ACC112 (cell line): Measurements from ENCODE around the gene SLC12A7.

Source experiments
- H2AFZ ChIP-seq: fragments of 200-600 bp; sonication (generic); one replicate; pipeline ENCODE4 v1.6.0; 2017; ENCODE audit warnings: antibody characterized with exemption, low read length; ENCODE audit not compliant: unreplicated experiment
- H3K27ac ChIP-seq: fragments of 200-600 bp; sonication (generic); 2 replicates; pipeline ENCODE4 v1.5.1; 2014; ENCODE audit warnings: low read depth, mild to moderate bottlenecking, antibody characterized with exemption, low read length, moderate library complexity
- H3K27me3 ChIP-seq: fragments of 200-600 bp; sonication (generic); 2 replicates; pipeline ENCODE4 v1.6.1; 2014; ENCODE audit warnings: mild to moderate bottlenecking, antibody characterized with exemption, low read length, moderate library complexity, mixed read lengths; ENCODE audit not compliant: insufficient read depth
- H3K36me3 ChIP-seq: fragments of 200-600 bp; sonication (generic); 2 replicates; pipeline ENCODE4 v1.6.1; 2016; ENCODE audit warnings: mild to moderate bottlenecking, antibody characterized with exemption, low read length, moderate library complexity, mixed read lengths; ENCODE audit not compliant: insufficient read depth
- H3K4me1 ChIP-seq: fragments of 200-600 bp; sonication (generic); one replicate; pipeline ENCODE4 v1.6.1; 2016; ENCODE audit warnings: low read length, mixed read lengths; ENCODE audit not compliant: insufficient read depth, unreplicated experiment, control insufficient read depth
- H3K4me3 ChIP-seq: fragments of 200-600 bp; sonication (generic); 2 replicates; pipeline ENCODE4 v1.5.1; 2014; ENCODE audit warnings: mild to moderate bottlenecking, low read depth, low read length
- H3K79me2 ChIP-seq: fragments of 200-600 bp; sonication (generic); one replicate; pipeline ENCODE4 v1.6.0; 2016; ENCODE audit warnings: low read length; ENCODE audit not compliant: control insufficient read depth, unreplicated experiment, insufficient read depth

SLC12A7 gene

DNA sequence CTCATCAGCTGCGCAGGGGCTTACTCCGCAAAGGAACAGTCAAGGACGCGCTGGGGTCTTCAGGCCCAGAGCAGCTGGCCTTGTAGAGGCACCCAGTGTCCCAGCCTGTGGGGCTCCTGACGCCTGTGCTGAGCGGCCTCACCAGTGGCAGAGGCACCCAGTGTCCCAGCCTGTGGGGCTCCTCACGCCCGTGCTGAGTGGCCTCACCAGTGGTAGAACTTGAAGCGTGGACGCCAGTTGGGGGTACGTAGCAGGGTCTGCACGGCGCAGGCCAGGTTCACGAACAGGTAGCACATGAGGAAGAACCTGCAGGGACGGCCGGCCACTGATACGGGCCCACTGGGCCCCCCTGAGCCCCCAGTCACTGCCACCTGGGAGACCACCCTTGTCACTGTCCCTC lies 35.9 kb downstream of the SLC12A7 start:
- Histone ChIP-seq H3K79me2 (no peaks in the 10 kb centered on the region), H3K36me3 (no peaks in the 10 kb centered on the region), H3K4me3 (no peak overlapping the region), H2AFZ (no peak overlapping the region), H3K27ac (no peak overlapping the region), H3K4me1 (no peaks in the 10 kb centered on the region), H3K27me3 (no peaks in the 10 kb centered on the region)

DNA sequence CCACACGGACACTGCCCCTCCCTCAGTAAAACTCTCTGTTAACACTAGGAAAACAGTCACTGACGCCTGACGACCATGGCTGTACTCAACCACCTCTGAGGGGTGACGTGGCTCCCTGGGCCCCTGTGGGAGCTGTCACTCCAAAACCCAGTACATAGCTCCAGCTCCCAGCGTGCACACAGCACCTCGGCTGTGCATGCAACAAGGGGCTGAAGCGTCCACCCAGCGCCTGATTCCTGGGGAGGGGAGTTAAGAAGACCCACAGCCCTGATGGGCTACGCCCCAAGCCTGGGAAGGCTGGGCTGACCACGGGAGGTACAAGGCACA lies 36.3 kb downstream of the SLC12A7 start:
- Histone ChIP-seq H3K36me3 (no peaks in the 10 kb centered on the region), H3K27ac (no peak overlapping the region), H2AFZ (no peak overlapping the region), H3K27me3 (no peaks in the 10 kb centered on the region), H3K4me3 (no peak overlapping the region), H3K4me1 (no peaks in the 10 kb centered on the region), H3K79me2 (no peaks in the 10 kb centered on the region)

DNA sequence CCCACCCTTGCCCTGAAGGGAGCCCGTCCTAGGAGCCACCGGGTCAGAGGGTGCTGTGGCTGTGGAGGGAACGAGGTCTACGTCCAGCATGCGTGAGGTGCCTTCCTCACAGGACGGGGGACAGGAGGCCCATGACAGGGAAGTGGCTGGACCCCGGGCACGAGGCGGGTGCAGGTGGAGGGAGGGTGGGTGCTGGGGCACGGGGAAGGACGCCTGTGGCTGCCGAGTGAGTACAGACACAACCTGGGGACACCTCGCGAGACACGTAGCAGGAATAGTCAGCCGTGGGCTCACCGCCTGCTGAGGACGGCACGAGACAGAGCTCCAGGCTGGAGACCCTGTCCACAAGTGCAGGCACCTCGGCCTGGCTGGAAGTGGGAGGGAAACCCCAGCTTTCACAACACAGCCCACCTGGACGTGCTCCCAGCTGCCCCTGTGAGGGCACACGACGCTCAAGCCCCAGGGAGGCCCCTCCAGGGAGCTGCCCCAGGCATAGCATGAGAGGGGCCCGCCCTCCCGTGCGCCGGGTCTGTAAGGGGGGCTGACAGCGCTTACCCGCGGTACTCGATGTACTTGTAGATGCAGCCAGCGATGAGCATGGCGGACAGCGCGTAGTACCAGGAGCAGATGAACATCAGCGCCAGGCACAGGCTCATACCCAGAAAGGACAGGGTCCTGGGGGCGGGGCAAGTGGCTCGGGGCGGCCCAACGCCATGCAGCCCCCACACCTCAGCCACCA lies 36.9 kb downstream of the SLC12A7 start:
- H3K4me3 ChIP-seq, result no peak overlapping the region
- H3K79me2 ChIP-seq, result no peaks in the 10 kb centered on the region
- H2AFZ ChIP-seq, result no peak overlapping the region
- H3K36me3 ChIP-seq, result no peaks in the 10 kb centered on the region
- H3K27ac ChIP-seq, result no peak overlapping the region
- no peaks in the 10 kb centered on the region for H3K4me1 ChIP-seq
- no peaks in the 10 kb centered on the region for H3K27me3 ChIP-seq

DNA sequence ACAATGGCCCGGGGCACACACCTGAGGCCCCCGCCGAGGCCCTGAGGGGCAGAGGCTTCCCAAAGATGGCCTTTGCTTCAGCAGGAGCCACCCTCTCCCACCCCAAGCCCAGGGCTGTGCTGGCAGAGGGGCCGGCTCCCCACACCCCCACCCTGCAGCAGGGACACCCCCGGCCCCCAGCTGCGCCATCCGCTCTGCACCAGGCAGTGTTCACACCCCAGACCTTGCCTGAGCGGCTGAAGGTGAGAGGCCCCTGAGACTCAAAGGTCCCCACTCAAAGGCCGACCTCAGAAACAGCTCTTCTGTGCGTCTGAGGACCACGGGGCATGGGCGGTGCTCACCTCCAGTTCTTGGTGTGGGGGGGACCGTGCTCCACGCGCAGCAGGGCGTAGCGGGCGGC lies 37.6 kb downstream of the SLC12A7 start:
- Histone ChIP-seq H2AFZ (no peak overlapping the region), H3K27ac (no peak overlapping the region), H3K27me3 (no peaks in the 10 kb centered on the region), H3K4me3 (no peak overlapping the region), H3K79me2 (no peaks in the 10 kb centered on the region), H3K4me1 (no peaks in the 10 kb centered on the region), H3K36me3 (no peaks in the 10 kb centered on the region)

DNA sequence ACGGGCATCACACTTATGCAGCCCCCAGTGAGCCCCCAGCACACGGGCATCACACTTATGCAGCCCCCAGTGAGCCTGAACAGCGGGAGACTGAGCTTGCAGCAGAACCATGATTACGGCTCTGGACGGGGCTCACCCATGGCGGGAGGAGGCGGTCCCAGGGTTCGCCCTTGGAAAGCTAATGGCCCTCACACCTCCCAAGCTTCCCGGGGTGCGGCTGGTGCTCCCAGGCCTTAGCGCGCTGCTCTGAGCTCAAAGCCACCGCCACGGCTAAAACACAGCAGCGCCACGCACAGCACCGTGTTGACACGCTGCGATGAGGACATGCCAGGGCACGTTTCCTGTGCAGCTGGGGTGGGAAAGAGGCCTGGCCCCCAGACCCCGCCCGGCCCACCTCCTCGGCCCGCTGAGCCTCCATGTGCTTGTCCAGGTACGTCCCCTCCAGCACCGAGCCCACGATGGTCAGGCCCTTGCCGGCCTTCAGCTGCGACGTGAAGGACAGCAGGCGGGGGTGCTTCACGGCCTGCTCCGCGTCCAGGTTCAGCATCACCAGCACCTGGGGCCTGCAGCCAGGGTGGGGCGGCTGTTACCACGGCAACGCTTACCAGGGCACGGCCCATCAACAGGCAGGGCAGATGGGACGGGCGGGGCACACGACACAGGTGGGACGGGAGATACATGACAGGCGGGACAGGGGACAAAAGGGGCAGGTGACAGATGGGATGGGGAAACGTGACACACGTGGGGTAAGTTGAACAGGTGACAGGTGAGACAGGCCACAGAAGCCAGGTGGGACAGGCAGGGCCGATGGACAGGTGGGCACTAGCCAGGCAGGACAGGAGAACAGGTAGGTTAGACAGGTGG lies 38.4 kb downstream of the SLC12A7 start:
- no peaks in the 10 kb centered on the region for H3K79me2 ChIP-seq
- no peaks in the 10 kb centered on the region for H3K36me3 ChIP-seq
- no peaks in the 10 kb centered on the region for H3K27me3 ChIP-seq
- H2AFZ ChIP-seq, result no peak overlapping the region
- H3K4me1 ChIP-seq, result no peaks in the 10 kb centered on the region
- H3K4me3 ChIP-seq, result no peak overlapping the region
- H3K27ac ChIP-seq, result no peak overlapping the region

DNA sequence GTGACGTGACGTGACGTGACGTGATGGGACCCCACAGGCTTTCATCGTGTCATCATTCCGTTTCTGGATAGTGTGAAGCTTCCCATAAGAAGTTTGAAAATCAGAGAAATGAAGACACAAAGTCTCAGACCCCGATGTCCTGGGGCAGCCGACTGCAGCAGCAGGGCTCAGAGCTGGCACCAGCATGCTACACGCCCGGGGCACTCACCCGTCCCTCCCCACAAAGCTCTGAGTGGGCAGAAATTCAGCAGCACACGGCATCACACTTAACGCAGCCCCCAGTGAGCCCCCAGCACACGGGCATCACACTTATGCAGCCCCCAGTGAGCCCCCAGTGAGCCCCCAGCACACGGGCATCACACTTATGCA lies 42.2 kb downstream of the SLC12A7 start:
- Histone ChIP-seq H3K4me1 (no peaks in the 10 kb centered on the region), H3K36me3 (no peaks in the 10 kb centered on the region), H3K27ac (no peak overlapping the region), H3K4me3 (no peak overlapping the region), H3K79me2 (no peaks in the 10 kb centered on the region), H2AFZ (no peak overlapping the region), H3K27me3 (no peaks in the 10 kb centered on the region)

DNA sequence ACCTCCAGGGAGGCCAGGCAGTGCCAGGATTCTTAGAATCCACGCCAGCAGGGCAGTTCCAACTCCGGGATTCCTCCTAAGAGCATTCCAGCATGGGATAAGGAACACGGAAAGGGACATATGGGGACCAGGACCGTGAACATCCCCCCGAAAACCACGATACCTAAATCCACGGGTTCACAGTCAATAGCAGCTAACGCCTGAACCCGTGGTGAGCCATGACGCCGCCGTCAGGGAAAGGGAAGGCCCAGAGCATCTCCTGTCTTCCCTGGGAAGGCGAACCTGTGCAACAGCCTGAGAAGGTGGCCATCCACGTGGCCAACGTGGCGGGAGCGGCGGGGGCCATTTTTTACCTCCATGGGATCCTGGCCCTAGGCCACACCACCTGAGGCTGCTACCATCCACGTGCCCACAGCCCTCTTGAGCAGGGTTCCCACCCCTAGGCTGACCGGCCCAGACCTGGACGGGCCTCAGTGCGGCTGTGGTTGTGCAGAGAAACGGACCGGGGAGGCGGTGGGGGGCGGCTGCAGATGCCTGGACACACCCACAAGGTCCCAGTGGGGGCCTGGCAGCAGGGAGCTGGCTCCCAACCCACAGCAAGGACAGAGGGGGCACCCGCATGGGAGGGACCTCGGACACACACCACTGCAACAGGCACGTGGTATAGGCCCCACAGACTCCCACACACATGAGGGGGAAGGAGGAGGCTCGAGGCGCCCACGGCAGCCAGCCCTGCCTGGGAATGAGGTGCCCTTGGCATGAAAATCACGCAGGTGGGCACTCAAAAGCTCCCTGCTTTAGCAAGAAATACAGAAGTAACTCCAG lies 42.8 kb downstream of the SLC12A7 start:
- Histone ChIP-seq H3K27me3 (no peaks in the 10 kb centered on the region), H3K27ac (no peak overlapping the region), H3K4me1 (no peaks in the 10 kb centered on the region), H3K36me3 (no peaks in the 10 kb centered on the region), H2AFZ (no peak overlapping the region), H3K79me2 (no peaks in the 10 kb centered on the region), H3K4me3 (no peak overlapping the region)

DNA sequence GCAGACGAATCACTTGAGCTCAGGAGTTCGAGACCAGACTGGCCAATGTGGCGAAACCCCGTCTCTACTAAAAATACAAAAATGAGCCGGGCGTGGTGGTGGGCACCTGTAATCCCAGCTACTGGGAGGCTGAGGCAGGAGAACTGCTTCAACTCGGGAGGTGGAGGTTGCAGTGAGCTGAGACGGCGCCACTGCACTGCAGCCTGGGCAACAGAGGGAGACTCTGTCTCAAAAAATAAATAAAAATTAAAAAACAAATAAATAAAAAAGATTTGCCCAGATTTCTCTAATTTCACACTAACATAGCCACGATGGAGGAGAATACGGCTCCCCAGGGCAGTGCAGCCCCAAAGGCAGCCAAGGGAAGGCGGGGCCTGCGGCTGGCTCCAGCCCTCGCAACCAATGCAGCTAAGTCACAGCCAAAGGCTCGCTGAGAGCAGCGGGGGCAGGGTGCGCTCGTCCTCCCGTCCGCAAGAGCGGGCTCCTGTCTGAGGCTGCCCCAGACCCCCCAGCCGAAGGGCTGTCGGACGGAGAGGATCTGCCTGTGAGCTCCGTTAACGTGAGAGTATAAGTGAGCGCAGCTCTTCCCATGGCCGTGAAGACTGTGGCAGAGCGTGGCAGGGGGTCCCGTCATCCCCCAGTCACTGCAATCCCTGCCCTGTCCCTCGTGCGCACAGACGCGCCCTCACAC lies 43.5 kb downstream of the SLC12A7 start:
- no peak overlapping the region for H3K27ac ChIP-seq
- no peaks in the 10 kb centered on the region for H3K36me3 ChIP-seq
- no peak overlapping the region for H2AFZ ChIP-seq
- H3K79me2 ChIP-seq, result no peaks in the 10 kb centered on the region
- no peaks in the 10 kb centered on the region for H3K27me3 ChIP-seq
- H3K4me1 ChIP-seq, result no peaks in the 10 kb centered on the region
- H3K4me3 ChIP-seq, result no peak overlapping the region

DNA sequence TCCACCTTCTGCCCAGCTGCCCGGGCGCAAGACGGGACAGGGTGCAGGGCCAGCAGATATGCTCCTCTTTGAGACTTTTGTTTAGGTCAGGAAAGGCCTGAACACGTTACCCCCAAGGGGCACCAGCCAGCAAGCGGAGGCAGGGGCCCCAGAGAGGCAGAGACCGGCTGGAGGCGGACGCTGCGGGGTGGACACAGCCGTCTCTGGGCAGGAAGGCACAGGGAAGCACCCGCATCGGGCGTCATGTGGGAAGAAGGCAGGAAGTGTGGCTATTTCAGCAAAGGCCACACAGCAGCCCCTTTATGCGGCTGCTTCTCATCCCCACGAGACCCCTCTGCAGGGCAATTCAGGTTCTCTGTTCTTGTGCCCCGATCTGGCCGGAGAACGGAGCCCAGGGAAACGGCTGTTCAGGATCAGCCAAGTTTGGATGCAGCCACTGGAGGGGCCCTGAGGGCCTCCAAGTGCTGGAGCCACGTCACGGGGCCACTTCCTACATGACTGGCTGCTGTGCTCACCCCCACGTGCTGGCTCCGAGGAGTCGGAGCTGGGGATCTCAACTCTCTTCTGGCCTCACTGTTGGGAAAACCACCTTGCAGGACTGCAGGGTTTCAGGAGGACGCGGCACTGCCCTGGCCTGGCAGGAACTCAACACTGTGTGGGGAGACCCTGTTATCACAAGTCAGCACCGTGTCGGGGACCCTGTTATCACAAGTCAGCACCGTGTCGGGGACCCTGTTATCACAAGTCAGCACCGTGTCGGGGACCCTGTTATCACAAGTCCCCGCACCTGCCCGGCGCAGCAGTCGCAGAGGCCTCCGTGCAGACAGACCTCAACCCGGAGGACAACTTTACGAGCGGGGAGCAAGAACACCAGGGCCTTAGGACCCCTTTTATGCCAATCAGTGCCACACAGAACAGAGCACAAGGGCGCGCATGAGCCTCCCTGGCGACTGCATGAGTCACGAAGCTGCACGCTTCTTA lies 44.4 kb downstream of the SLC12A7 start:
- no peak overlapping the region for H3K4me3 ChIP-seq
- no peaks in the 10 kb centered on the region for H3K27me3 ChIP-seq
- H2AFZ ChIP-seq, result no peak overlapping the region
- H3K27ac ChIP-seq, result no peak overlapping the region
- no peaks in the 10 kb centered on the region for H3K79me2 ChIP-seq
- no peaks in the 10 kb centered on the region for H3K4me1 ChIP-seq
- H3K36me3 ChIP-seq, result no peaks in the 10 kb centered on the region
